DOHH2 (cell line): ENCODE data around the gene VPS35.
"Not testable (repeated sequence)": the region's sequence is repeated elsewhere in the genome, so short reads cannot be mapped to it uniquely, and the experiment has no call there.

Source experiments
- H3F3A ChIP-seq: fragments of 200-600 bp; sonication (generic), shearing (Covaris generic); 2 replicates; pipeline ENCODE4 v1.6.0; 2016; ENCODE audit warnings: antibody characterized with exemption, mild to moderate bottlenecking; ENCODE audit not compliant: control insufficient read depth, insufficient read depth
- H3K27ac ChIP-seq: fragments of 200-600 bp; sonication (generic); 2 replicates; pipeline ENCODE4 v1.5.1; 2014; ENCODE audit warnings: low read depth, mild to moderate bottlenecking, low read length, moderate library complexity
- H3K27me3 ChIP-seq: fragments of 200-600 bp; sonication (generic); 2 replicates; pipeline ENCODE4 v1.6.1; 2014; ENCODE audit warnings: mild to moderate bottlenecking, low read length, mixed read lengths; ENCODE audit not compliant: control insufficient read depth
- H3K36me3 ChIP-seq: fragments of 200-600 bp; sonication (generic); 2 replicates; pipeline ENCODE4 v1.6.1; 2014; ENCODE audit warnings: mild to moderate bottlenecking, low read length, moderate library complexity, mixed read lengths; ENCODE audit not compliant: control insufficient read depth
- H3K4me1 ChIP-seq: fragments of 200-600 bp; sonication (generic); 2 replicates; pipeline ENCODE4 v1.6.1; 2014; ENCODE audit warnings: mild to moderate bottlenecking, low read length, mixed read lengths; ENCODE audit not compliant: control insufficient read depth
- H3K4me2 ChIP-seq: fragments of 200-600 bp; sonication (generic); 2 replicates; pipeline ENCODE4 v1.6.0; 2014; ENCODE audit warnings: mild to moderate bottlenecking, low read length, moderate library complexity
- H3K4me3 ChIP-seq: fragments of 200-600 bp; sonication (generic); 2 replicates; pipeline ENCODE4 v1.5.1; 2014; ENCODE audit warnings: mild to moderate bottlenecking, low read length, mixed read lengths
- H3K79me2 ChIP-seq: fragments of 200-600 bp; sonication (generic); 2 replicates; pipeline ENCODE4 v1.6.1; 2014; ENCODE audit warnings: mild to moderate bottlenecking, low read length, mixed read lengths; ENCODE audit not compliant: control insufficient read depth
- H3K9me2 ChIP-seq: fragments of 200-600 bp; sonication (generic); replicated peaks from 2 replicates; pipeline ENCODE4 v1.6.1; 2014; ENCODE audit warnings: mild to moderate bottlenecking, low read length, mixed read lengths; ENCODE audit not compliant: control insufficient read depth
- H3K9me3 ChIP-seq: fragments of 200-600 bp; sonication (generic); 2 replicates; pipeline ENCODE4 v1.6.1; 2014; ENCODE audit warnings: antibody characterized with exemption, low read length, mixed read lengths; ENCODE audit not compliant: control insufficient read depth, insufficient read depth
- H4K20me1 ChIP-seq: fragments of 200-600 bp; sonication (generic); 2 replicates; pipeline ENCODE4 v1.6.0; 2014; ENCODE audit warnings: low read depth, mild to moderate bottlenecking, antibody characterized with exemption, low read length, moderate library complexity; ENCODE audit not compliant: control insufficient read depth, insufficient read depth
- EZH2phosphoT487 ChIP-seq: fragments of 200-600 bp; sonication (generic); IDR thresholded peaks from 2 replicates; pipeline ENCODE4 v1.6.1; 2017; ENCODE audit warnings: borderline replicate concordance, mild to moderate bottlenecking, antibody characterized with exemption, low read length, moderate library complexity, mixed read lengths
- TF ChIP-seq, protein P1 (sequence below): fragments of 200-600 bp; sonication (generic); IDR thresholded peaks from one replicate; pipeline ENCODE4 v1.5.1; 2014; ENCODE audit warnings: antibody characterized with exemption, mild to moderate bottlenecking, low read depth, low read length; ENCODE audit not compliant: poor library complexity, severe bottlenecking

The VPS35 gene

DNA sequence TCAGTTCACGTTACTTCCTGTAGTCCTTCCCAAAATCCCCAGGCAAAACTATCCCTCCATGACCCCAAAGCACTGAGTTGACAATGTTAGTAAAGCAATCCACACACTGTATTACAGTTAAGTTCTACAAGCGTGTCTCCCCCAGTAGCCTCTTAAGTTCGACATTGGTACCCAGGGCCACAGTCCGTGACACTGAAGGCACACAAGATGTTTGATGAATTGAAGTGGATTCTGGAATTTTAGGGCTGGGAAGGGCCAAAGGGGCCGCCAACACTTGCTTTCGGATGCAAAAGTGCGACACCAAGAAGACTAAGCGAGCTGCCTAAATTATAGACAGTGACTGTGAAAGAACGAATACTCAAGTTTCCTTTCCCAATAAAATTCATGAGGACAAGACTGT, 1.5 kb downstream of the VPS35 start:
- Histone ChIP-seq H3K27me3 (no peaks in the 10 kb centered on the region), H3K9me2 (no peaks in the 10 kb centered on the region), H3K4me1 (peaks cover 36% of the 10 kb centered on the region), H3K9me3 (no peaks in the 10 kb centered on the region), H3K79me2 (peaks cover 93% of the 10 kb centered on the region), H3F3A (peaks cover 11% of the 10 kb centered on the region), H3K4me3 (peak overlapping the region; percentile 95), H4K20me1 (peaks cover 51% of the 10 kb centered on the region), H3K27ac (no peak overlapping the region), H3K4me2 (peak overlapping the region; percentile 83), H3K36me3 (peaks cover 34% of the 10 kb centered on the region)
- TF ChIP-seq, protein P1, sequence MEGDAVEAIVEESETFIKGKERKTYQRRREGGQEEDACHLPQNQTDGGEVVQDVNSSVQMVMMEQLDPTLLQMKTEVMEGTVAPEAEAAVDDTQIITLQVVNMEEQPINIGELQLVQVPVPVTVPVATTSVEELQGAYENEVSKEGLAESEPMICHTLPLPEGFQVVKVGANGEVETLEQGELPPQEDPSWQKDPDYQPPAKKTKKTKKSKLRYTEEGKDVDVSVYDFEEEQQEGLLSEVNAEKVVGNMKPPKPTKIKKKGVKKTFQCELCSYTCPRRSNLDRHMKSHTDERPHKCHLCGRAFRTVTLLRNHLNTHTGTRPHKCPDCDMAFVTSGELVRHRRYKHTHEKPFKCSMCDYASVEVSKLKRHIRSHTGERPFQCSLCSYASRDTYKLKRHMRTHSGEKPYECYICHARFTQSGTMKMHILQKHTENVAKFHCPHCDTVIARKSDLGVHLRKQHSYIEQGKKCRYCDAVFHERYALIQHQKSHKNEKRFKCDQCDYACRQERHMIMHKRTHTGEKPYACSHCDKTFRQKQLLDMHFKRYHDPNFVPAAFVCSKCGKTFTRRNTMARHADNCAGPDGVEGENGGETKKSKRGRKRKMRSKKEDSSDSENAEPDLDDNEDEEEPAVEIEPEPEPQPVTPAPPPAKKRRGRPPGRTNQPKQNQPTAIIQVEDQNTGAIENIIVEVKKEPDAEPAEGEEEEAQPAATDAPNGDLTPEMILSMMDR, result no peak
- TF ChIP-seq EZH2phosphoT487, result no peak

GRCh38 chr16:46686815-46687473, 2.0 kb downstream of the VPS35 start:
- H3K4me2 ChIP-seq, result peak overlapping the region; percentile 83
- peak overlapping the region; percentile 95 for H3K4me3 ChIP-seq
- peaks cover 46% of the 10 kb centered on the region for H4K20me1 ChIP-seq
- peaks cover 93% of the 10 kb centered on the region for H3K79me2 ChIP-seq
- H3K36me3 ChIP-seq, result peaks cover 29% of the 10 kb centered on the region
- H3K4me1 ChIP-seq, result peaks cover 31% of the 10 kb centered on the region
- H3F3A ChIP-seq, result peaks cover 7% of the 10 kb centered on the region
- H3K9me3 ChIP-seq, result no peaks in the 10 kb centered on the region
- no peak overlapping the region for H3K27ac ChIP-seq
- H3K9me2 ChIP-seq, result no peaks in the 10 kb centered on the region
- H3K27me3 ChIP-seq, result no peaks in the 10 kb centered on the region
- no peak for TF ChIP-seq EZH2phosphoT487
- TF ChIP-seq, protein P1, result no peak

DNA sequence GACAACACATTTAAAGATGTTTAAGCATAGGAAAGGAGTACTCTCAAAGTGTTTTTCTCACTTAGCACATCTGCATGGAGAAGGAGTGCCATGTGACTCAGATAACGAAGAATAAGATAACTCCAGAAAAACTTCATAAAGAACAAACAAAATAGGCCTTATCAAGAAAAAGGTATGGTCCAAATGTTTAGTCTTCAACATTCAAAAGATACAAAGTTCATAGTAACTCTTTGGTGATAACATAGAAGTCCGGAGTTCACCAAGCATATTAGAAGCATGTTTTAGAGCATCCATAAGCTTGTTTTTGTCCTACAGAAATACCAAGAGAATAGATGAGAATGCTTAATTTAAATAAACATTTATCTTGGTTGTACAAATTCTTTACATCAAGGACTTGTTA, 7.1 kb downstream of the VPS35 start:
- Histone ChIP-seq H4K20me1 (peaks cover 21% of the 10 kb centered on the region; the same call in 1 of the 2 replicates), H3K36me3 (peaks cover 34% of the 10 kb centered on the region)

DNA sequence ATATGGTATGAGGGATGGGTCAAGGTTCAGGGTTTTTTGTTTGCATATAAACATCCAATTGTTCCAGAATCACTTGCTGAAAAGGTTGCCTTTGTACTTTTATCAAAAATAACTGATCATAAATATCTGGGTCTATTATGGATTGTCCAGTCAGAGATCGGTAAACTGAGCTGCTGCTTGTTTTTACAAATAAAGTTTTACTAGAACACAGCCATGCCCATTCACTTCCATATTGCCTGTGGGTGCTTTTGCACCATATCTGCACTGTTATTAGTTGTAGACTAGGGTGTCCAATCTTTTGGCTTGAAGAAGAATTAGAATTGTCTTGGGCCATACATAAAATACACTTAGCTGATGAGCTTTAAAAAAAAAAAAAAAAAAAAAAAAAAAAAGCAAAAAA, 11.0 kb downstream of the VPS35 start:
- H3K9me2 ChIP-seq, H3K27ac ChIP-seq, H3K4me2 ChIP-seq, H3K9me3 ChIP-seq, H3K27me3 ChIP-seq, H3F3A ChIP-seq, H4K20me1 ChIP-seq, H3K4me3 ChIP-seq: not testable (repeated sequence)
- peaks cover 23% of the 10 kb centered on the region for H3K4me1 ChIP-seq
- H3K79me2 ChIP-seq, result peaks cover 11% of the 10 kb centered on the region
- H3K36me3 ChIP-seq, result peaks cover 60% of the 10 kb centered on the region

More for the DNA sequence above, 7.1 kb downstream of the VPS35 start:
- not testable (repeated sequence) for H3K27ac ChIP-seq, H3K4me2 ChIP-seq, H3K4me1 ChIP-seq, H3K27me3 ChIP-seq, H3K4me3 ChIP-seq, H3K9me2 ChIP-seq, H3K9me3 ChIP-seq, H3F3A ChIP-seq
- H3K79me2 ChIP-seq, result peaks cover 50% of the 10 kb centered on the region
